GM12878 (cell line): ENCODE results near the gene ARHGEF6. TPM values are rescaled to one million over a fixed set of nuclear protein-coding genes. Genes with fewer than 3 reads are reported as not detected.

Experiments
- ATAC-seq: fragments of 200-7000 bp; cut with Tn5 transposase; 3 replicates; pipeline ENCODE4 v1.9.1; 2020; ENCODE audit warnings: mild to moderate bottlenecking, moderate library complexity
- BruUV-seq: library from RNA; stranded (reverse); fragments of 400-500 nt; replicated peaks from 2 replicates; lab custom pipeline; 2021; lab: Mats Ljungman, UMichigan
- CTCF ChIA-PET: fragments of 300-600 bp; sonication (Branson Sonifier 250); formaldehyde crosslinking; extraction: SDS; loops from one replicate; lab custom pipeline; 2021; ENCODE audit warnings: inconsistent platforms; lab: Yijun Ruan, JAX
- POLR2A ChIA-PET: fragments of 350-600 bp; formaldehyde crosslinking; extraction: SDS; loops from one replicate; lab custom pipeline; 2021; ENCODE audit warnings: inconsistent platforms; lab: Charles Lee
- RAD21 ChIA-PET: fragments of 300-600 bp; sonication (Branson Sonifier 250); formaldehyde crosslinking; loops from one replicate; lab custom pipeline; 2023; ENCODE audit warnings: antibody characterized with exemption; ENCODE audit not compliant: unreplicated experiment; lab: Charles Lee
- SMC1A ChIA-PET: fragments of 300-600 bp; sonication (Branson Sonifier 250); formaldehyde crosslinking; loops from one replicate; lab custom pipeline; 2023; ENCODE audit not compliant: unreplicated experiment, uncharacterized antibody; lab: Charles Lee
- DNase-seq: peaks from one replicate; pipeline ENCODE4 v3.0.0-alpha.2; 2011; ENCODE audit warnings: low read depth, low spot score
- FAIRE-seq: peaks from 3 replicates; lab custom pipeline; 2011; peaks lifted over from hg19 to GRCh38; lab: Jason Lieb, UNC
- H2AFZ ChIP-seq: 2 replicates; pipeline ENCODE4 v1.6.0; 2011; ENCODE audit warnings: low read depth, low read length, control low read depth; ENCODE audit not compliant: control insufficient read depth
- H3K27ac ChIP-seq: 2 replicates; pipeline ENCODE4 v1.5.1; 2011; ENCODE audit warnings: control low read depth; ENCODE audit not compliant: control insufficient read depth, insufficient read depth
- H3K27me3 ChIP-seq, 2 experiments: replicated peaks in 1 of 2; 2 replicates each; pipeline versions ENCODE4 v1.6.0 to v1.6.1; 2011; ENCODE audit warnings: low read length in 1 of 2; ENCODE audit not compliant: control insufficient read depth in 2 of 2, insufficient read depth in 2 of 2
- H3K36me3 ChIP-seq, 2 experiments: 2 replicates each; pipeline ENCODE4 v1.5.1; 2011; ENCODE audit warnings: low read length in 1 of 2; ENCODE audit not compliant: control insufficient read depth in 2 of 2, insufficient read depth in 2 of 2
- H3K4me1 ChIP-seq: 2 replicates; pipeline ENCODE4 v1.6.1; 2011; ENCODE audit warnings: mild to moderate bottlenecking, low read length, moderate library complexity, mixed read lengths; ENCODE audit not compliant: control insufficient read depth, insufficient read depth
- H3K4me2 ChIP-seq: 2 replicates; pipeline ENCODE4 v1.6.0; 2011; ENCODE audit warnings: control low read depth; ENCODE audit not compliant: control insufficient read depth, insufficient read depth
- H3K4me3 ChIP-seq: fragments of 200-600 bp; sonication (generic); 2 replicates; pipeline ENCODE4 v1.5.1; 2016
- H3K79me2 ChIP-seq: 2 replicates; pipeline ENCODE4 v1.6.0; 2011; ENCODE audit warnings: low read length; ENCODE audit not compliant: control insufficient read depth, insufficient read depth
- H3K9ac ChIP-seq: 2 replicates; pipeline ENCODE4 v1.8.0; 2011; ENCODE audit warnings: low read length, control low read depth, mixed read lengths; ENCODE audit not compliant: control insufficient read depth, insufficient read depth
- H3K9me3 ChIP-seq: replicated peaks from 3 replicates; pipeline ENCODE4 v1.5.1; 2011; ENCODE audit warnings: mild to moderate bottlenecking, low read length; ENCODE audit not compliant: control insufficient read depth, insufficient read depth
- H4K20me1 ChIP-seq: 2 replicates; pipeline ENCODE4 v1.6.0; 2011; ENCODE audit not compliant: control insufficient read depth, insufficient read depth
- BACH1 ChIP-seq: fragments of 450-650 bp; IDR thresholded peaks from 2 replicates; pipeline ENCODE4 v1.6.1; 2017; ENCODE audit warnings: mild to moderate bottlenecking, borderline replicate concordance
- FOS ChIP-seq: IDR thresholded peaks from 3 replicates; pipeline ENCODE4 v1.6.1; 2011; ENCODE audit warnings: borderline replicate concordance; ENCODE audit not compliant: insufficient read length; ENCODE audit errors: extremely low read depth
- FOXK2 ChIP-seq: fragments of 450-650 bp; IDR thresholded peaks from 2 replicates; pipeline ENCODE4 v1.6.1; 2017; ENCODE audit warnings: mild to moderate bottlenecking, moderate library complexity
- FOXM1 ChIP-seq: IDR thresholded peaks from 2 replicates; pipeline ENCODE4 v1.6.1; 2012; ENCODE audit warnings: low read depth, mild to moderate bottlenecking, inconsistent platforms, low read length, moderate library complexity
- IKZF2 ChIP-seq, 2 experiments: fragments of 450-650 bp; IDR thresholded peaks; 2 replicates each; pipeline ENCODE4 v1.6.1; 2017; ENCODE audit warnings: mild to moderate bottlenecking in 2 of 2, moderate library complexity in 2 of 2
- MEF2A ChIP-seq: IDR thresholded peaks from 2 replicates; pipeline ENCODE4 v1.6.1; 2011; ENCODE audit warnings: low read depth, mild to moderate bottlenecking, low read length, moderate library complexity; ENCODE audit not compliant: insufficient read depth
- NR2C2 ChIP-seq: IDR thresholded peaks from 2 replicates; pipeline ENCODE4 v1.6.1; 2011; ENCODE audit warnings: borderline replicate concordance, low read depth; ENCODE audit not compliant: control insufficient read depth, insufficient read length
- PAX8 ChIP-seq: fragments of 450-650 bp; IDR thresholded peaks from 2 replicates; pipeline ENCODE4 v1.6.1; 2017; ENCODE audit warnings: mild to moderate bottlenecking, moderate library complexity
- PML ChIP-seq: IDR thresholded peaks from 2 replicates; pipeline ENCODE4 v1.6.1; 2012; ENCODE audit warnings: low read length, inconsistent platforms
- RAD51 ChIP-seq: fragments of 450-650 bp; IDR thresholded peaks from 2 replicates; pipeline ENCODE4 v1.6.1; 2016; ENCODE audit warnings: moderate library complexity, mild to moderate bottlenecking, inconsistent platforms
- RFX5 ChIP-seq: IDR thresholded peaks from 2 replicates; pipeline ENCODE4 v1.6.1; 2011; ENCODE audit warnings: low read depth, low read length, improper control_type of control experiment
- SMAD5 ChIP-seq: IDR thresholded peaks from 2 replicates; pipeline ENCODE4 v1.6.1; 2016; ENCODE audit warnings: antibody characterized with exemption, low read depth
- TBL1XR1 ChIP-seq: IDR thresholded peaks from 2 replicates; pipeline ENCODE4 v1.6.1; 2012; ENCODE audit warnings: low read depth, low read length, improper control_type of control experiment
- TCF3 ChIP-seq: IDR thresholded peaks from 2 replicates; pipeline ENCODE4 v1.6.1; 2012; ENCODE audit warnings: low read depth, mild to moderate bottlenecking, low read length, borderline replicate concordance; ENCODE audit not compliant: insufficient read depth
- ZNF207 ChIP-seq: fragments of 450-650 bp; IDR thresholded peaks from 2 replicates; pipeline ENCODE4 v1.6.1; 2014; ENCODE audit warnings: antibody characterized with exemption, mild to moderate bottlenecking, borderline replicate concordance
- in situ Hi-C: fragments of 300-500 bp; cut with MboI; formaldehyde crosslinking; loops from 9 replicates; pipeline ENCODE4 v1.14.3; 2018; ENCODE audit warnings: mixed read lengths
- intact Hi-C: fragments of 100-400 bp; cut with micrococcal nuclease; formaldehyde crosslinking; loops from one replicate; pipeline ENCODE4 v1.14.2; 2022; ENCODE audit not compliant: unreplicated experiment
- polyA plus RNA-seq, 11 experiments: library from polyadenylated mRNA; depleted of rRNA in 4 of 11; unstranded in 6 of 11; stranded (reverse) in 5 of 11; fragments of >200 nt; fragmentation: Nextera tagmentation in 4 of 11; fragmentation: Illumina TruSeq in 1 of 11; extraction: Ambion mirVana in 4 of 11; extraction: Trizol in 1 of 11; gene quantifications; 1 replicate in 1 of 11; 2 replicates in 10 of 11; pipeline versions ENCODE4 v1.2.1 to v1.2.3, GENCODE V29; 2011 to 2016; ENCODE audit warnings: inconsistent platforms in 2 of 11, missing spikeins in 2 of 11, low read depth in 1 of 11
- total RNA-seq, 4 experiments: library from RNA; depleted of rRNA in 3 of 4; stranded (reverse); fragments of >200 nt in 3 of 4; fragmentation: Illumina TruSeq in 1 of 4; extraction: Trizol in 1 of 4; gene quantifications; 2 replicates each; pipeline versions ENCODE4 v1.2.1 to v1.2.3, GENCODE V29; 2013 to 2021
- TF ChIP-seq, protein P1 (sequence below): fragments of 450-650 bp; formaldehyde crosslinking; IDR thresholded peaks from 2 replicates; pipeline ENCODE4 v1.4.0; 2022; ENCODE audit warnings: mild to moderate bottlenecking, moderate library complexity

The ARHGEF6 gene
- total and polyA plus RNA-seq, 10 of the 15 experiments (the other 5 are each of a cell fraction or from before 2014, with no cell fraction given), result 5.4 to 29.7 (median 18.0) TPM

DNA sequence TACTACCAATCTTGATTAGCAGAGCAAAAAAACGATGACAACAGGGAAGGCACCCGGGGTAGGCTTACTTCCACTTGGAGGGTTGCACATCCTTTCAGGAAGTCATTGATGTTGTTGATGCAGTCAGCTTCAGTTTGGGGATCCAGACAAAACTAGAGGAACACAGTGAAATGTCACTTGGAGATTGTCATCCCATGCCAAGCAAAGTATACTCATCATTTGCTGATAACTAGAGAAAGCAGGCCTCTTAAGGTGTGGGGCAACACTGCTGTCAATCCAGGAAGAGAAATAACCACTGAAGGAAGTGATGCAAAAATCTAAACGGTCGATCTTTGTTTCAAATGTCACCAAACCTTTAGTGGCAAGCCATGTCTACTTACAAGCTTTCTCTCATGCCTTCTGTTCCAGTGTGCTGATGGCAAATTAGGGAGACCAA lies 1.4 kb downstream of the ARHGEF6 start (continued):
- TF ChIP-seq TCF3, result no peak
- no peak for TF ChIP-seq MEF2A
- TF ChIP-seq SMAD5, result no peak
- peak in 1 of 2 experiments; percentile 13; a peak in 1 of 4 replicates for TF ChIP-seq IKZF2 (IDR thresholded peaks at IDR 0.05)
- TF ChIP-seq FOS, result no peak
- no peak for TF ChIP-seq RAD51
- TF ChIP-seq, all 136 proteins: peak for 13

DNA sequence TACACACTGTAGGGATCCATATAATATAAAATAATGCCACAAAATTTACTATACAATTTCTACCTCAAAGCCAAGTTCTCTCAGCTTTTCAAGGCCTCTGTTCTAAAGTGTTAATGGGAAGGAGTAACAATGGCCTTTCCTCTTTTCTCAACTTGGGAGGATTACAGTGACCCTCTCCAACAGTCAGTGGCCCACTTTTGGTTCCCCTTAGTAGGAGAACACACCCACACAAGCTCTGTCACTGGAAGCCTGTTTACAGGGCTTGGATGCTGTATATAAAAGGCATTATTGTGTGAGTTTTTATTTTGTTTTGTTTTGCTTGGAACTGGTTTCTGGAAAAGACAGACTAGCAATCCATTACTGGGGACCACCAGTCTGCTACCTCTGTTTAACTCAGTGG lies 1.8 kb downstream of the ARHGEF6 start:
- ChIA-PET POLR2A (interaction anchor here (1.3 kb wide), 1 partner anchor 102 kb away, joined by 5 read pairs; the partner anchor contains the start of gene RBMX), RAD21 (interaction anchor here (1.0 to 2.4 kb wide), 4 partner anchors 11 to 100 kb away, joined by 3 to 7 read pairs (median 4); no protein-coding TSS in a partner anchor), SMC1A (interaction anchor here (0.7 to 2.2 kb wide), 8 partner anchors 18 to 1129 kb away, joined by 3 to 8 read pairs (median 4); no protein-coding TSS in a partner anchor), CTCF (interaction anchor here (0.6 to 1.3 kb wide), 3 partner anchors 12 to 198 kb away, joined by 3 read pairs; no protein-coding TSS in a partner anchor)
- Histone ChIP-seq H3K9ac (peak overlapping the region; percentile 38; the same call in 1 of the 2 replicates), H3K79me2 (peaks cover 6% of the 10 kb centered on the region), H3K36me3 (no peaks in the 10 kb centered on the region), H3K9me3 (no peaks in the 10 kb centered on the region), H3K27ac (peak overlapping the region; percentile 79), H4K20me1 (no peaks in the 10 kb centered on the region), H3K4me3 (peak overlapping the region; percentile 49), H3K4me2 (peak overlapping the region; percentile 84), H3K27me3 (no peaks in the 10 kb centered on the region), H2AFZ (peak overlapping the region; percentile 56; the same call in 1 of the 2 replicates), H3K4me1 (peaks cover 4% of the 10 kb centered on the region; the same call in 1 of the 2 replicates)
- FAIRE-seq (no peak), DNase-seq (no peak), ATAC-seq (peak; percentile 25)
- TF ChIP-seq, protein P1, sequence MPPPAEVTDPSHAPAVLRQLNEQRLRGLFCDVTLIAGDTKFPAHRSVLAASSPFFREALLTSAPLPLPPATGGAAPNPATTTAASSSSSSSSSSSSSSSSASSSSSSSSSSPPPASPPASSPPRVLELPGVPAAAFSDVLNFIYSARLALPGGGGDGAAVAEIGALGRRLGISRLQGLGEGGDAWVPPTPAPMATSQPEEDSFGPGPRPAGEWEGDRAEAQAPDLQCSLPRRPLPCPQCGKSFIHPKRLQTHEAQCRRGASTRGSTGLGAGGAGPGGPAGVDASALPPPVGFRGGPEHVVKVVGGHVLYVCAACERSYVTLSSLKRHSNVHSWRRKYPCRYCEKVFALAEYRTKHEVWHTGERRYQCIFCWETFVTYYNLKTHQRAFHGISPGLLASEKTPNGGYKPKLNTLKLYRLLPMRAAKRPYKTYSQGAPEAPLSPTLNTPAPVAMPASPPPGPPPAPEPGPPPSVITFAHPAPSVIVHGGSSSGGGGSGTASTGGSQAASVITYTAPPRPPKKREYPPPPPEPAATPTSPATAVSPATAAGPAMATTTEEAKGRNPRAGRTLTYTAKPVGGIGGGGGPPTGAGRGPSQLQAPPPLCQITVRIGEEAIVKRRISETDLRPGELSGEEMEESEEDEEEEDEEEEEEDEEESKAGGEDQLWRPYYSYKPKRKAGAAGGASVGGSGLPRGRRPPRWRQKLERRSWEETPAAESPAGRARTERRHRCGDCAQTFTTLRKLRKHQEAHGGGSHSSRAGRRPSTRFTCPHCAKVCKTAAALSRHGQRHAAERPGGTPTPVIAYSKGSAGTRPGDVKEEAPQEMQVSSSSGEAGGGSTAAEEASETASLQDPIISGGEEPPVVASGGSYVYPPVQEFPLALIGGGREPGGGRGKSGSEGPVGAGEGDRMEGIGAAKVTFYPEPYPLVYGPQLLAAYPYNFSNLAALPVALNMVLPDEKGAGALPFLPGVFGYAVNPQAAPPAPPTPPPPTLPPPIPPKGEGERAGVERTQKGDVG (CRISPR knock-in tag), result no peak
- TF ChIP-seq TBL1XR1, result no peak
- no peak for TF ChIP-seq PML
- TF ChIP-seq PAX8, result no peak
- no peak for TF ChIP-seq FOXM1
- no peak for TF ChIP-seq BACH1
- no peak for TF ChIP-seq FOXK2
- no peak for TF ChIP-seq ZNF207
- TF ChIP-seq RFX5, result no peak
- no peak for TF ChIP-seq NR2C2
- TSS peak; percentile 48 for BruUV-seq
- intact Hi-C loops, result loop anchor here (5.0 kb wide), 1 partner anchor 88 kb away; no protein-coding TSS in a partner anchor
- in situ Hi-C loops, result no loop called here
